Fibroblast of lung (primary cell): Measurements from ENCODE around the gene PGF. TPM values are rescaled to one million over a fixed set of nuclear protein-coding genes. Genes with fewer than 3 reads are reported as not detected.
A peak's percentile ranks its signal among the peaks of the same experiment; 100 is the strongest.

ENCODE experiments used
- DNase-seq, 2 donors: peaks; one replicate each; pipeline versions ENCODE4 v3.0.0 to v3.0.0-alpha.2; 2010; ENCODE audit warnings: low read depth in 2 of 2
- H2AFZ ChIP-seq: 2 replicates; pipeline ENCODE4 v1.5.1; 2012; ENCODE audit warnings: low read length, control low read depth, inconsistent platforms
- H3K27ac ChIP-seq: 2 replicates; pipeline ENCODE4 v1.5.1; 2011; ENCODE audit warnings: low read length, control low read depth; ENCODE audit not compliant: insufficient read depth
- H3K27me3 ChIP-seq: 2 replicates; pipeline ENCODE4 v1.5.1; 2011; ENCODE audit warnings: mild to moderate bottlenecking, low read length; ENCODE audit not compliant: control insufficient read depth, insufficient read depth
- H3K36me3 ChIP-seq: 2 replicates; pipeline ENCODE4 v1.5.1; 2011; ENCODE audit warnings: low read length; ENCODE audit not compliant: control insufficient read depth, insufficient read depth
- H3K4me1 ChIP-seq: 2 replicates; pipeline ENCODE4 v1.5.1; 2011; ENCODE audit warnings: low read length; ENCODE audit not compliant: control insufficient read depth, insufficient read depth; ENCODE audit errors: extremely low read depth
- H3K4me2 ChIP-seq: 2 replicates; pipeline ENCODE4 v1.5.1; 2011; ENCODE audit warnings: low read length, control low read depth; ENCODE audit not compliant: insufficient read depth; ENCODE audit errors: extremely low read depth
- H3K4me3 ChIP-seq, 4 experiments: fragments of 200-600 bp in 1 of 4; sonication (generic) in 1 of 4; replicated peaks in 1 of 4; 2 replicates each; pipeline ENCODE4 v1.5.1; 2011 to 2016; ENCODE audit warnings: low read length in 4 of 4, low read depth in 3 of 4, mild to moderate bottlenecking in 3 of 4, control low read depth in 2 of 4, inconsistent platforms in 1 of 4, mixed read lengths in 1 of 4; ENCODE audit not compliant: insufficient read depth in 1 of 4; ENCODE audit errors: control extremely low read depth in 1 of 4
- H3K79me2 ChIP-seq: 2 replicates; pipeline ENCODE4 v1.5.1; 2012; ENCODE audit warnings: mild to moderate bottlenecking, low read length, inconsistent platforms; ENCODE audit not compliant: control insufficient read depth, insufficient read depth
- H3K9ac ChIP-seq: 2 replicates; pipeline ENCODE4 v1.5.1; 2011; ENCODE audit warnings: mild to moderate bottlenecking, low read length, control low read depth; ENCODE audit not compliant: insufficient read depth
- H3K9me3 ChIP-seq: 2 replicates; pipeline ENCODE4 v1.5.1; 2012; ENCODE audit warnings: low read depth, low read length; ENCODE audit not compliant: control insufficient read depth, insufficient read depth
- H4K20me1 ChIP-seq: 2 replicates; pipeline ENCODE4 v1.5.1; 2011; ENCODE audit warnings: low read length; ENCODE audit not compliant: control insufficient read depth, insufficient read depth; ENCODE audit errors: extremely low read depth
- EZH2 ChIP-seq: IDR thresholded peaks from 2 replicates; pipeline ENCODE4 v1.5.1; 2012; ENCODE audit warnings: low read length, control low read depth, mild to moderate bottlenecking; ENCODE audit errors: missing control alignments
- polyA plus RNA-seq, 2 donors: library from polyadenylated mRNA; depleted of rRNA in 1 of 2; stranded (reverse) in 1 of 2; unstranded in 1 of 2; fragments of >200 nt; gene quantifications; 2 replicates each; pipeline ENCODE4 v1.2.1, GENCODE V29; 2011 to 2012; ENCODE audit warnings: missing spikeins in 1 of 2
- total RNA-seq: library from RNA; depleted of rRNA; stranded (reverse); fragments of >200 nt; gene quantifications from 2 replicates; pipeline ENCODE4 v1.2.1, GENCODE V29; 2014
- TF ChIP-seq, protein P1 (sequence below), 2 donors: IDR thresholded peaks in 1 of 2; conservative IDR thresholded peaks in 1 of 2; 1 replicate in 1 of 2; 2 replicates in 1 of 2; pipeline ENCODE4 v1.5.1; 2011 to 2012; ENCODE audit warnings: low read length in 2 of 2, control low read depth in 1 of 2, inconsistent platforms in 1 of 2, low read depth in 1 of 2, mild to moderate bottlenecking in 1 of 2

PGF gene
- total and polyA plus RNA-seq, 2 donors (not counting 1 experiment from before 2014, with no cell fraction given) = 1.1 to 7.6 TPM

DNA sequence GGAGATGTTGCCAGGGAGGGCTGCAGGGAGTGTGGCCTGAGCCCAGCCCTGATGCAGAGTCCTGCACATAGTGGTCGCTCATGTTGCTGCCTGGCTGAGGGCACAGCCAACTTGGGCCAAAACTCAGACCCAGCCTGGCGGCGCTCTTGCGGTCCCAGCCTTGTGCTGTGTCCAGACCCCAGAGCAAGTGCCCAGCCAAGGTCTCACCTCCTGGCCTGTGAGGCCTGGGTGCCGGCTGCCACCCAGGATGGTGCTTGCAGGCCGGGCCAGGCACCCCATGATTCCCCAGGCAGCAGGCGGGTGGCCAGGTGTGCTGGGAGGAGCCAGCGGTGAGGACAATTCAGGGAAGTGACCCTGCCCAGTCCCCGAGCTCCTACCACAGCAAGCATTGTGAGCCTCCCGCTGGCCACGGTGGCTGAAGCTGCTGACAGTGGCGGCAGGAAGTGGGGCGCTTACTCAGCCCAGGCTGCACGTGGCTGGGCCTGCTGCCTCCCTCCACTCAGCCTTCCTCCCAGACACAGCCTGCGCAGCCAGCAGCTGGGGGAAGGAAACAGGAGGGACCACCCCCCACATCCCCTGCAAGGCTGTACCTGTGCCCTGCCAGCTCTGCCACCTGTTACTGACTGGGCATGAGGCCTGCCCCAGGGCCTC lies 17.7 kb upstream of the PGF start:
- TF ChIP-seq, protein P1, sequence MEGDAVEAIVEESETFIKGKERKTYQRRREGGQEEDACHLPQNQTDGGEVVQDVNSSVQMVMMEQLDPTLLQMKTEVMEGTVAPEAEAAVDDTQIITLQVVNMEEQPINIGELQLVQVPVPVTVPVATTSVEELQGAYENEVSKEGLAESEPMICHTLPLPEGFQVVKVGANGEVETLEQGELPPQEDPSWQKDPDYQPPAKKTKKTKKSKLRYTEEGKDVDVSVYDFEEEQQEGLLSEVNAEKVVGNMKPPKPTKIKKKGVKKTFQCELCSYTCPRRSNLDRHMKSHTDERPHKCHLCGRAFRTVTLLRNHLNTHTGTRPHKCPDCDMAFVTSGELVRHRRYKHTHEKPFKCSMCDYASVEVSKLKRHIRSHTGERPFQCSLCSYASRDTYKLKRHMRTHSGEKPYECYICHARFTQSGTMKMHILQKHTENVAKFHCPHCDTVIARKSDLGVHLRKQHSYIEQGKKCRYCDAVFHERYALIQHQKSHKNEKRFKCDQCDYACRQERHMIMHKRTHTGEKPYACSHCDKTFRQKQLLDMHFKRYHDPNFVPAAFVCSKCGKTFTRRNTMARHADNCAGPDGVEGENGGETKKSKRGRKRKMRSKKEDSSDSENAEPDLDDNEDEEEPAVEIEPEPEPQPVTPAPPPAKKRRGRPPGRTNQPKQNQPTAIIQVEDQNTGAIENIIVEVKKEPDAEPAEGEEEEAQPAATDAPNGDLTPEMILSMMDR (conservative IDR thresholded peaks at IDR 0.05 in 1 of 2, IDR thresholded peaks at IDR 0.05 in 1 of 2; ENCODE audit: low read depth in 1 of 2, low read length in 2 of 2) = no peak
- no peak for TF ChIP-seq EZH2
- no peaks in the 10 kb centered on the region for H3K4me1 ChIP-seq
- H3K9me3 ChIP-seq = no peaks in the 10 kb centered on the region
- H3K9ac ChIP-seq = no peak overlapping the region
- H3K4me2 ChIP-seq = no peak overlapping the region
- no peak overlapping the region for H2AFZ ChIP-seq
- no peaks in the 10 kb centered on the region for H4K20me1 ChIP-seq
- no peaks in the 10 kb centered on the region for H3K27me3 ChIP-seq
- H3K79me2 ChIP-seq = no peaks in the 10 kb centered on the region
- peak in 1 of 2 donors; percentile 57 for DNase-seq
- H3K36me3 ChIP-seq = no peaks in the 10 kb centered on the region
- H3K27ac ChIP-seq = no peak overlapping the region
- H3K4me3 ChIP-seq = no peak overlapping the region

DNA sequence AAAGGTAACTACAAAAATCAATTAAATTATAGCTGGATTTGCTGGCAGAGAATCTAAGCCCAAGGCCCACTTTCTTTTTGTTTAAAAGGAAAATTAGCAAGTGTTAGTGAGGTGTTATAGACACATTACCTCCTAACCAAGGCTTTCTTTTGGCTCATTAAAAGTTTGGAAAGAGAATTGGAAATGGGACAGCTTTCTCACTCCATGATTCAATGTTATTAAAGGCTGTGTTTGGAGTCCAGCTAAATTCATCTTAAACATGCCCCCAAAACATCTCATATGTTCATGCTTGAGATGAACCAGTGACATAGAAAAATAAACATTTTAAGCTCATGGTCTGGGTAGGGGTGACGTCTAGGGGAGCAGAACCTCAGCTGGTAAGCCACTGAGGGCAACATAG lies 13.4 kb upstream of the PGF start:
- DNase-seq = peak in 1 of 2 donors; percentile 13
- Histone ChIP-seq H3K4me3 (no peak overlapping the region), H4K20me1 (no peaks in the 10 kb centered on the region), H3K27me3 (no peaks in the 10 kb centered on the region), H3K27ac (no peak overlapping the region), H3K36me3 (no peaks in the 10 kb centered on the region), H3K79me2 (no peaks in the 10 kb centered on the region), H3K9ac (no peak overlapping the region), H3K4me1 (no peaks in the 10 kb centered on the region), H3K9me3 (no peaks in the 10 kb centered on the region), H2AFZ (no peak overlapping the region), H3K4me2 (no peak overlapping the region)
- no peak for TF ChIP-seq EZH2
- TF ChIP-seq, protein P1 (conservative IDR thresholded peaks at IDR 0.05 in 1 of 2, IDR thresholded peaks at IDR 0.05 in 1 of 2; ENCODE audit: low read depth in 1 of 2, low read length in 2 of 2) = no peak

DNA sequence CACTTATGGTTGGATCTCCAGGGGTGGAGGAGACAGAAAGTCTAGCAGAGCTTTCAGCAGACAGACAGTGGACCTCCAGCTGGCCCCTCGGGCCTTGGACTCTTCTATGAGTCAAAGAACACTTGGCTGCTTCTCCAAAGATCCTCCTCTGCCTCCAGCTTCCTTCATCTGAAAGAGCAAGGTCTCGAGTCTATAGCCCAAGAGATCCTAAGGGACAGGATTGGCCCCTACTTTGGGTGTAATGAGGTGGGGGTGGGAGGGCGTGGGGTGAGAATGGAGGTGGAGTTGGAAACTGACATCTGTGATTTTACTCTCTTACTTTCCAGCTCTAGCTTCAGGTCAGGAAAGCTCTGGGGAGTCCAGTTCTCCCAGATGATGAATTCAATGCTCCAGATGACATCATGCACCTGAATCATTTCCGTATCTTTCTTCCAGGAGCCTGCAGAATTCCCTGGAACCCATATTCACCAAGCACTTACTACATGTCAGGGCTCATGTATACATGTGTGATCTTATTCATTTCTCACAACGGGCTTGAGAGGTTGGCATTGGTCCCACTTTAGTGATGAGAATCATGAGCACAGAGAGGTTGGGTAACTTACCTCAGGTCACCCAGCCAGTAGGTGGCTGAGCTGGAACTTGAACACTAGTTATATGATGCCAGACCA lies 10.2 kb upstream of the PGF start:
- Histone ChIP-seq H3K27ac (no peak overlapping the region), H2AFZ (no peak overlapping the region), H4K20me1 (no peaks in the 10 kb centered on the region), H3K4me3 (no peak overlapping the region), H3K9ac (no peak overlapping the region), H3K27me3 (peaks cover 5% of the 10 kb centered on the region), H3K36me3 (no peaks in the 10 kb centered on the region), H3K4me2 (no peak overlapping the region), H3K9me3 (no peaks in the 10 kb centered on the region), H3K4me1 (no peaks in the 10 kb centered on the region), H3K79me2 (no peaks in the 10 kb centered on the region)
- peak in 1 of 2 donors; percentile 66 for DNase-seq
- TF ChIP-seq, protein P1 (conservative IDR thresholded peaks at IDR 0.05 in 1 of 2, IDR thresholded peaks at IDR 0.05 in 1 of 2; ENCODE audit: low read depth in 1 of 2, low read length in 2 of 2) = no peak
- no peak for TF ChIP-seq EZH2
